Epithelial cell of esophagus (primary cell): ENCODE data around the gene HHAT.

ENCODE experiments used
- DNase-seq: peaks from one replicate; pipeline ENCODE4 v3.0.0; 2010; ENCODE audit warnings: low read depth
- H3K4me3 ChIP-seq: 2 replicates; pipeline ENCODE4 v1.5.1; 2011; ENCODE audit warnings: mild to moderate bottlenecking, low read length, control low read depth
- CTCF ChIP-seq: IDR thresholded peaks from 2 replicates; pipeline ENCODE4 v1.5.1; 2011; ENCODE audit warnings: low read depth, mild to moderate bottlenecking, low read length, control low read depth, inconsistent platforms; ENCODE audit not compliant: insufficient read depth; ENCODE audit errors: missing control alignments

The HHAT gene

GRCh38 chr1:210490781-210491180, 162.1 kb downstream of the HHAT start:
- TF ChIP-seq CTCF, result no peak
- DNase-seq, result no peak
- H3K4me3 ChIP-seq, result no peak overlapping the region

DNA sequence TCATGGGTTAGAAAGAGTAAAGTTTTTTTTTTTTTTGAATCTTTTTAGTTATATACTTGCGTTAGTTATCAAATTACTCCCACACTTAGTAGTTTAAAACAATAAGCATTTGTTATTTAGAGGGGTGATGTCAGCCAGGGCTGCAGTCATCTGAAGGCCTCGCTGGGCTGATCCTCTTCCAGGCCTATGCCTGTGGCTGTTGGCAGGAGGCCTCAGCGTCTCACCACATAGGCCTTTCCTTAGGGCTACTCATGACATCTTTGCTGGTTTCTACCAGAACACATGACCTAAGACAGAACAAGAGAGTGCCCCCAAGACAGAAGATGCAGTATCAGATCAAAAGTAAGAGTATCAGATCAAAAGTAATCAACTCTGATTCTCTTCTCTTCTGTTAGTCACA, 167.4 kb downstream of the HHAT start:
- TF ChIP-seq CTCF, result no peak
- DNase-seq, result peak; percentile 2
- no peak overlapping the region for H3K4me3 ChIP-seq

- TF ChIP-seq CTCF, result no peak
- H3K4me3 ChIP-seq, result no peak overlapping the region
- DNase-seq, result no peak
These were observed 171.3 kb downstream of the HHAT start for GRCh38 chr1:210499956-210500355.

- TF ChIP-seq CTCF, result no peak
- no peak for DNase-seq
- H3K4me3 ChIP-seq, result no peak overlapping the region
These were observed 172.1 kb downstream of the HHAT start for GRCh38 chr1:210500831-210501230.

GRCh38 chr1:210504286-210504685, 175.6 kb downstream of the HHAT start:
- no peak for DNase-seq
- no peak overlapping the region for H3K4me3 ChIP-seq
- TF ChIP-seq CTCF, result no peak

GRCh38 chr1:210505601-210506496, 177.1 kb downstream of the HHAT start:
- no peak overlapping the region for H3K4me3 ChIP-seq
- no peak for TF ChIP-seq CTCF
- DNase-seq, result no peak

DNA sequence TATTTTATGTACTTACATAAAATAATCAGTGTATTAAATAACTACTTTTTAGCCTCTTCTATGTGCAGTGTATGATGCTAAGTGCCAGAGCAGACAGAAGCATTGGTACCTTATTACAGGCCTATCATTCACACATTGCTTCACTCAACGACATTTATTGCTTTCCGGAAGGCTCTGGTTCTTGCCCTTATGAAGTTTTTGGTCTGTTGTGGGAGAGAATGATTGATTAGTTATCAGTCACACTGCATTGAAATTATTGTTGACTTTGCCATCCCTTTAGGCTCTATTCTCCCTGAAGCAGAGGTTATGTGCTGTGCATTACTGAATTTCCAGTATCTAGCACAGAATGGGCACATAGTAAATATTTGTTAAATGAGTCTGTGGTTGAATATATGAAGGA, 178.0 kb downstream of the HHAT start:
- no peak for TF ChIP-seq CTCF
- no peak for DNase-seq
- H3K4me3 ChIP-seq, result no peak overlapping the region
